CD4-positive, alpha-beta T cell treated with Interleukin-17A for 4 hours (primary cell): ENCODE data around the gene RHEB.

ENCODE experiments used
- DNase-seq: peaks from one replicate; pipeline ENCODE4 v3.0.0-alpha.2; 2020; ENCODE audit warnings: mixed read lengths

RHEB gene

GRCh38 chr7:151430391-151431205, 89.1 kb downstream of the RHEB start:
- DNase-seq: no peak

GRCh38 chr7:151429560-151430331, 89.9 kb downstream of the RHEB start:
- peak; percentile 70 for DNase-seq

- DNase-seq: no peak
These were observed 90.5 kb downstream of the RHEB start for GRCh38 chr7:151429237-151429559.

GRCh38 chr7:151428378-151429236, 91.1 kb downstream of the RHEB start:
- no peak for DNase-seq

- no peak for DNase-seq
These were observed 91.9 kb downstream of the RHEB start for GRCh38 chr7:151427705-151428377.

- no peak for DNase-seq
These were observed 92.6 kb downstream of the RHEB start for GRCh38 chr7:151426904-151427704.

GRCh38 chr7:151426441-151426903, 93.2 kb downstream of the RHEB start:
- no peak for DNase-seq

- DNase-seq: no peak
These were observed 93.8 kb downstream of the RHEB start for GRCh38 chr7:151425670-151426440.

GRCh38 chr7:151424799-151425198, 94.9 kb downstream of the RHEB start:
- no peak for DNase-seq

- no peak for DNase-seq
These were observed 95.8 kb downstream of the RHEB start for GRCh38 chr7:151423936-151424335.

- no peak for DNase-seq
These were observed 96.5 kb downstream of the RHEB start for GRCh38 chr7:151423226-151423625.

- DNase-seq: no peak
These were observed 97.5 kb downstream of the RHEB start for GRCh38 chr7:151422212-151422611.

GRCh38 chr7:151420144-151420543, 99.6 kb downstream of the RHEB start:
- no peak for DNase-seq

GRCh38 chr7:151416941-151417315, 102.8 kb downstream of the RHEB start:
- no peak for DNase-seq

GRCh38 chr7:151416112-151416940, 103.4 kb downstream of the RHEB start:
- DNase-seq: no peak
